Adipocyte (in vitro differentiated cells): ENCODE results near the gene THAP4.

ENCODE experiments used
- DNase-seq: peaks from one replicate; pipeline ENCODE4 v3.0.0-alpha.2; 2015; ENCODE audit warnings: low read depth
- H3K27me3 ChIP-seq: replicated peaks from 2 replicates; pipeline ENCODE4 v1.7.0; 2013; ENCODE audit warnings: mild to moderate bottlenecking, low read length, moderate library complexity; ENCODE audit not compliant: control insufficient read depth, insufficient read depth
- H3K36me3 ChIP-seq: 2 replicates; pipeline ENCODE4 v1.7.0; 2013; ENCODE audit warnings: low read length, mild to moderate bottlenecking, moderate library complexity; ENCODE audit not compliant: control insufficient read depth, insufficient read depth, severe bottlenecking
- H3K4me1 ChIP-seq: 2 replicates; pipeline ENCODE4 v1.7.0; 2013; ENCODE audit warnings: mild to moderate bottlenecking, low read length, moderate library complexity; ENCODE audit not compliant: control insufficient read depth, insufficient read depth
- H3K4me3 ChIP-seq: 2 replicates; pipeline ENCODE4 v1.7.0; 2013; ENCODE audit warnings: mild to moderate bottlenecking, low read length, moderate library complexity
- H3K9ac ChIP-seq: 2 replicates; pipeline ENCODE4 v1.7.0; 2013; ENCODE audit warnings: mild to moderate bottlenecking, low read length, moderate library complexity
- H3K9me3 ChIP-seq: 2 replicates; pipeline ENCODE4 v1.7.0; 2013; ENCODE audit warnings: mild to moderate bottlenecking, low read length, moderate library complexity; ENCODE audit not compliant: control insufficient read depth

THAP4 gene, protein sequence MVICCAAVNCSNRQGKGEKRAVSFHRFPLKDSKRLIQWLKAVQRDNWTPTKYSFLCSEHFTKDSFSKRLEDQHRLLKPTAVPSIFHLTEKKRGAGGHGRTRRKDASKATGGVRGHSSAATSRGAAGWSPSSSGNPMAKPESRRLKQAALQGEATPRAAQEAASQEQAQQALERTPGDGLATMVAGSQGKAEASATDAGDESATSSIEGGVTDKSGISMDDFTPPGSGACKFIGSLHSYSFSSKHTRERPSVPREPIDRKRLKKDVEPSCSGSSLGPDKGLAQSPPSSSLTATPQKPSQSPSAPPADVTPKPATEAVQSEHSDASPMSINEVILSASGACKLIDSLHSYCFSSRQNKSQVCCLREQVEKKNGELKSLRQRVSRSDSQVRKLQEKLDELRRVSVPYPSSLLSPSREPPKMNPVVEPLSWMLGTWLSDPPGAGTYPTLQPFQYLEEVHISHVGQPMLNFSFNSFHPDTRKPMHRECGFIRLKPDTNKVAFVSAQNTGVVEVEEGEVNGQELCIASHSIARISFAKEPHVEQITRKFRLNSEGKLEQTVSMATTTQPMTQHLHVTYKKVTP

DNA sequence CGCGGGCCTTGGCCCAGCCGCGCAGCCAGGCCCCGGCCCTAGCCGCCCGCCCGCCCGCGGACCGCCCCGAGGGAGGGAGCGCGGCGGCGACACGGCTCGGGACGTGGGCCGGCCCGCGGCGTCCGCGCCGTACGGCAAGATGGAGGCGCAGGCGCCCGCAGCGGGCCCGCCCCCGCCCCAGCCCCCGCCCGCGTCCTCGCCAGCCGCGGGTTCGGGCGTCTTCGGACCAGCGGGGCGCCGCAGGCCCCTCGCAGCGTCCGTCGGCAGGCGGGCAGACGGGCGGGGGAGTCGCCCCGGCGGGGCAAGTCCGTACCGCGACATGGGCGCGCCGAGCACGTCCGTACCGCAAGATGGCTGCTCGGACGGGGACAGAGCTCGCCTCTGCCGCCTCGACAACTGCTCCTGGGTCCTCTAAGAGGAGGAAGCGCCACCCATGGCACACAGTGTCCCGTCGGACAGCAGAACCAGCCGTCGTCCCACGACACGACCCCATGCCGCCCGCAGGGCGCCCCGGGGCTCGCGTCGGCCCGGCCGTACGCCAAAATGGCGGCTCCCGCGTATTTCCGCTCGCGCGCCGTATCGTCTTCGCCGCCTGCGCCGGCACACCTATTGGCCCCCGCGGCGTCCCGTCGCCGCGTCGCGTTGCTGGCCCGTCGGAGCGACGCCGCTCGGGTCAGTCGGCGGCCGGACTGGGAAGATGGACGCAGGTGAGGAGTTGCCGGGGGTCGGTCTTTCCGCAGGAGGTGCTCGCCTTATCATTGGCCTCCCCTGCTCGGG, at the start of gene THAP4, which contains the start of gene ATG4B:
Gene THAP4, minus strand, starts transcription at position 141 of the 777 bp plus-strand sequence. CDS start 141 bp downstream, outside the sequence.
Gene ATG4B, plus strand, starts transcription at position 676 of the 777 bp plus-strand sequence. Its CDS starts 22 bp downstream, at position 698.
- Histone ChIP-seq H3K4me1 (peaks cover 38% of the 10 kb centered on the region), H3K27me3 (no peaks in the 10 kb centered on the region), H3K36me3 (peaks cover 17% of the 10 kb centered on the region), H3K4me3 (peak within 1 kb of the TSS; percentile 95), H3K9me3 (no peaks in the 10 kb centered on the region), H3K9ac (peak within 1 kb of the TSS; percentile 100)
- DNase-seq = peak; percentile 92

DNA sequence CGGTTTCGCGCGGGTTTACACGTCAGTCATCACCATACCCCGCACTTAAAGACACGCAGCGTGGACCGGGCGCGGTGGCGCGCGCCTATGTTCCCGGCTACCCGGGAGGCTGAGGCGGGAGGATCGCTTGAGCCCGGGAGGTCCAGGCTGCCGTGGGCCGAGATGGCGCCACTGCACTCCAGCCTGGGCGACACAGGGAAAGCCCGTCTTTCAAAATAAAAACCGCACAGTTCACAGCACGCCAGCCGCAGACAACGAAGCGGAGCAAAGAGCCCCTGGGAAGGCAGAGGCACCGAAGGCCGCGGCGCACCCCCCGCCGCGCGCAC, 49.3 kb upstream of the THAP4 start:
- peaks cover 16% of the 10 kb centered on the region for H3K36me3 ChIP-seq
- H3K4me1 ChIP-seq = peaks cover 23% of the 10 kb centered on the region
- H3K4me3 ChIP-seq = peak overlapping the region; percentile 98
- no peaks in the 10 kb centered on the region for H3K9me3 ChIP-seq
- DNase-seq = no peak
- no peaks in the 10 kb centered on the region for H3K27me3 ChIP-seq
- peak overlapping the region; percentile 99 for H3K9ac ChIP-seq

DNA sequence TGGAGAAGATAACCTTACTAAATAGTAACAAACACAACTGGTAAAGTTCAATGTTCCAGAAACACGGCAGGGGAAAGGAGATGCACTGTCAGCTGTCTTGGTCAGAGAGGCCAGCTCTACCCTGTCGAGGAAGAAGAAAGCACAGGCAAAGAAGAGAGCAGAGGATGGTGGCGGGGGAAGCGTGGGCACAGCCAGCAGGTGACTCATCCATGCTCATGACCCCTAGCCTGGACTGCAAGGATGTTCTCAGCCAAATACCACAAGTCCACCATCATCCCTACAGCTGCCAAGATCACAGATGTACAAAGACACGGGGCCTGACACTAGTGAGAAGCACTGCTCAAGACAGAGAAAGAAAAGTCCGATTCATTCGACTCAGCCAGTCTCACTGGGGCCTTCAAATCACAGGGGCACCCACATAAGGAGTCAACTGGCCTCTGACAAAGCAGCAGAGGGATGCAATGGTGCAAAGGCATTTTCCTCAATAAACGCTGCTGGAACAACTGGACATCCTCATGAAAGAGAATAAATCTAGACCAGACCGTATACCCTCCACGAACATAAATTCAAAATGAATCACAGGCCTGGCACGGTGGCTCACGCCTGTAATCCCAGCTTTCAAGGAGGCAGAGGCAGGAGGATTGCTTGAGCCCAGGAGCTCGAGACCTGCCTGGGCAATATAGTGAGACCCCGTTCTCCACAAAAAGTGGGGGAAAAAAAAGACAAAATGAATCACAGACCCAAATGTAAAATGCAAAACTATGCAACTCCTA, 44.1 kb upstream of the THAP4 start:
- peak overlapping the region; percentile 77 for H3K9ac ChIP-seq
- peak overlapping the region; percentile 43 for H3K4me3 ChIP-seq
- H3K36me3 ChIP-seq = peaks cover 14% of the 10 kb centered on the region
- H3K9me3 ChIP-seq = no peaks in the 10 kb centered on the region
- peak; percentile 88 for DNase-seq
- H3K27me3 ChIP-seq = no peaks in the 10 kb centered on the region
- H3K4me1 ChIP-seq = peaks cover 30% of the 10 kb centered on the region

DNA sequence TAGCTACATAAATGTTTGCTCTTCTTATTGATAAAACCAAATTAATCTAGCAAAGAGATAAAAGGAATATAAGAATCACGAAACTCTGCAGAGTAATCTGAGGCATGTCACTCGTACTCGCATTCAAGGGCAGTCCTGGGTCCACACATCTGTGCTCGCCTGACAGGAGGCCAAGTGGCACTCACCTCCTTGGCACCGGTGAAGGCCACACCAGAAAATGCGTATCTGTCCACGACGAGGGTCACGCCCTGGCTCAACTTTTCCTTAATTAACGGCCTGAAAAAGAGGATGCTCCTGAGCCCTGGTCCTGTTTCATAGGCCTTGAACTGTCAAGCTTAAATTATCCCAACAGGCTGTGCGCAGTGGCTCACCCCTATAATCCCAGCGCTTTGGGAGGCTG, 43.1 kb upstream of the THAP4 start:
- no peak overlapping the region for H3K4me3 ChIP-seq
- H3K9me3 ChIP-seq = no peaks in the 10 kb centered on the region
- H3K36me3 ChIP-seq = peaks cover 14% of the 10 kb centered on the region
- DNase-seq = no peak
- peaks cover 24% of the 10 kb centered on the region for H3K4me1 ChIP-seq
- H3K27me3 ChIP-seq = no peaks in the 10 kb centered on the region
- H3K9ac ChIP-seq = peak overlapping the region; percentile 65

DNA sequence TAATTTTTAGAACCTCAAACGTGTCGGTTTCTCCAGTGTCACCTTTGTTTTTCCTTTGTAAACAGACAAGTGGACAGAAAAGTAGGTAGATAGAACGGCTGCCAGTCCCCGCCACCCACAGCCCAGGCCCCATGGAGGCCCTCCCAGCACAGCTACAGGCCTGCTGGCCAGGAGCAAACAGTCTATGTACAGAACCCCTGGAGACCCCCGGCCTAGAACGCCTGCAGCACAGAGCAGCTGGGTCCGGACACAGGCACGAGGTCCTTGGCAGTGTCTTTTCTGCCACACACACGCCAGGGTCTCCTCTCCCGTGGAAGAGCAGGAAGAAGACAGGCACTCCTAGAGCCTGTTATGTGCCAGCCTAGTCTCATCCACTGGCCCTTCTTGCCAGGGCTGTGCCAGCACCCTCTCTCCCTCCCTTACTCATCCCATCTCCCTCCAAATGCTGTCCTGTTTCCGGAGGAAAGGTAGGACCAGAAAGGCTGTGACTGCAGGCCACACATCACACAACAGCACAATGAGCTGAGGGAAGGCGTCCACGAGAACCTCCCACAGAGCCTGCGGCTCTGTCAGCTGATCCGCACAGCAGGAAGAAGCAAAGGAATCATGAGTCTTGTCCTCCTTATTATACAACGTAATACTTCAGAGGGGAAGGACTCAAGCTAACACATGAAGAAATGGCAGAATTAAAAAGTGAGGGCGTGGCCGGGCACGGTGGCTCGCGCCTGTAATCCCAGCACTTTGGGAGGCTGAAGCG, 42.0 kb upstream of the THAP4 start:
- H3K27me3 ChIP-seq = no peaks in the 10 kb centered on the region
- no peak overlapping the region for H3K9ac ChIP-seq
- no peak for DNase-seq
- no peak overlapping the region for H3K4me3 ChIP-seq
- peaks cover 9% of the 10 kb centered on the region for H3K36me3 ChIP-seq
- H3K4me1 ChIP-seq = peaks cover 24% of the 10 kb centered on the region
- H3K9me3 ChIP-seq = no peaks in the 10 kb centered on the region

GRCh38 chr2:241678307-241678706, 41.3 kb upstream of the THAP4 start:
- no peak for DNase-seq
- Histone ChIP-seq H3K4me1 (peaks cover 24% of the 10 kb centered on the region), H3K27me3 (no peaks in the 10 kb centered on the region), H3K4me3 (no peak overlapping the region), H3K9ac (no peak overlapping the region), H3K36me3 (peaks cover 9% of the 10 kb centered on the region), H3K9me3 (no peaks in the 10 kb centered on the region)

DNA sequence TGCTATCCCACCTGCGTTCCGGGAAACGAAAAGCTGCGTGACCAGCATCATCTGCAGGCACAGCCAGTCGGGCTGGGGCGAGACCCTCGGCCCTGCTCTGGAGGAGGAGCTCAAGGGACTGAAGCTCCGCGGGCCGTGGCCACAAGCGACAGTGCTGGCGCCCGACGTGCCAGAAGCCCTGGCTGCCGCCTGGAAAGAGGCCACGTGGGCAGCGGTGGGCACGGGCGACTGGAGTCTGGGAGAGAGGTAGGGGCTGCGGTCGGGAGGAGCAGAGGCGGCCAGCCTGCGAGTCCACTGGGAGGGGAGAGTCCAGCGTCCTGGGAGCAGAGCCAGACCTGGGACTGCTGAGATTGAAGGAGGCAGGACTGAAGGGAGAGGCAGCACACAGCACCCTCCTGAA, 40.4 kb upstream of the THAP4 start:
- H3K9ac ChIP-seq = no peak overlapping the region
- no peak overlapping the region for H3K4me3 ChIP-seq
- H3K9me3 ChIP-seq = no peaks in the 10 kb centered on the region
- H3K27me3 ChIP-seq = no peaks in the 10 kb centered on the region
- H3K4me1 ChIP-seq = peaks cover 24% of the 10 kb centered on the region
- no peak for DNase-seq
- peaks cover 15% of the 10 kb centered on the region for H3K36me3 ChIP-seq

GRCh38 chr2:241676665-241677064, 39.7 kb upstream of the THAP4 start:
- no peak overlapping the region for H3K4me3 ChIP-seq
- no peak overlapping the region for H3K9ac ChIP-seq
- no peaks in the 10 kb centered on the region for H3K9me3 ChIP-seq
- peaks cover 18% of the 10 kb centered on the region for H3K4me1 ChIP-seq
- no peaks in the 10 kb centered on the region for H3K27me3 ChIP-seq
- no peak for DNase-seq
- H3K36me3 ChIP-seq = peaks cover 22% of the 10 kb centered on the region

DNA sequence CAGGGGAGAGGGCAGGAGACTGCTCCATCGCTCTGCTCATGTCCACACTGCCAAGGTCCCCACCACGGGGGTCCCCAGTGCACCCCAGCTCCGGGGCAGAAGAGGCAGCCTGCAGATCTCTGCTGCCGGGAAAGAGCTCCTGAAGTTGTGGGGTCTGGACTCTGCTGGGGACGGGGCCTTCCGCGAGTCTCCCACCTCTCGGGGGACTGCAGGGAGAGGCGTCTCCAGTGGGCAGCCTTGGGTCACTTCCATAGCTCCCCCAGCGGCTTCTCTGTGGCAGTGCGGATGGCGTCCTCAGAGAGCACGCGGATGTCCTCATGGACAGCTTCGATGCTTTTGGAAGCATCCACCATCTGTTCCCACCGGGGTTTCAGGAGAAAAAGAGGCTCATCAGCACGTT, 38.9 kb upstream of the THAP4 start:
- Histone ChIP-seq H3K36me3 (peaks cover 30% of the 10 kb centered on the region), H3K27me3 (no peaks in the 10 kb centered on the region), H3K9me3 (no peaks in the 10 kb centered on the region), H3K4me3 (no peak overlapping the region), H3K4me1 (peaks cover 10% of the 10 kb centered on the region), H3K9ac (no peak overlapping the region)
- no peak for DNase-seq
